Activated effector memory CD4-positive, alpha-beta T cell treated with Interleukin-2 at 50 U/mL for 16 hours (primary cell): ENCODE data around the gene NTRK3.

Source experiments
- DNase-seq: peaks from one replicate; pipeline ENCODE4 v3.0.0-alpha.2; 2020

NTRK3 gene

DNA sequence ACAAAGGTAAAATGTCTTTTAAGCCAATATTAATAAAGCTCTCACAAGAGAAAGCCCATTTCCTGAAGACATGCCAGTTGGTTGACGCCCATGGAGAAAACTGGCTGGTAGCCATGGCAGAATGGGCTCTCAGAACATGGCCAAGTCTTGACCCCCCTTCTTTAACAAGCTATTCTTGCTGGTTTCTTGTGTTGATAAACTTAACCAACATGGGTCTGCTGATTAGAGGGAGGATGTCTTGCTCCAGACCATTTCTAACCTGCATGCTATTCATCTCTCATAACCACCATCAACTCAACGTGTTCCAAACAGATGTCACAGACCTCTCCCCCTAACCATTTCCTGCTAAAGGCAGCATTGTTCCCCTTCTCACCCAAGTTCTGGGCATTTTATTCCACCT is 25.7 kb downstream of the NTRK3 start:
- no peak for DNase-seq

- DNase-seq: no peak
These were observed 31.1 kb downstream of the NTRK3 start for GRCh38 chr15:88225461-88225860.

- no peak for DNase-seq
These were observed 33.5 kb downstream of the NTRK3 start for GRCh38 chr15:88223084-88223483.

DNA sequence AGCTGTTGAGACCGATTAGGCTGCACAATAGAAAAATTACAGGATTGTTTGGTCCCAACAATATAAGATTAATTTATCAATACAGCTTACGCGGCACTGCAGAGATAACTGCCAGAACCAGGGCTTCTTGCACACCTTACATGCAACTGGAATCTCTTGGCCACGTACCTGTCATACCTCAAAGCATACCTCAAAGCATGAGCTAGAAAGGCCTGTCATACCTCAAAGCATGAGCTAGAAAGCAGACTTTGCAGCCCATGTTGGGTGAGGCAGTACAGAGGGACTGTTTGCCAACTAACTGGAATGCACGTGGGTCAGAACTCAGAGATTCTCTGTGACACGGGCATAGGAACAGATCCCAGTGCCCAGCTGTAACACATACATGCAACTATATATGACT is 34.7 kb downstream of the NTRK3 start:
- no peak for DNase-seq

DNA sequence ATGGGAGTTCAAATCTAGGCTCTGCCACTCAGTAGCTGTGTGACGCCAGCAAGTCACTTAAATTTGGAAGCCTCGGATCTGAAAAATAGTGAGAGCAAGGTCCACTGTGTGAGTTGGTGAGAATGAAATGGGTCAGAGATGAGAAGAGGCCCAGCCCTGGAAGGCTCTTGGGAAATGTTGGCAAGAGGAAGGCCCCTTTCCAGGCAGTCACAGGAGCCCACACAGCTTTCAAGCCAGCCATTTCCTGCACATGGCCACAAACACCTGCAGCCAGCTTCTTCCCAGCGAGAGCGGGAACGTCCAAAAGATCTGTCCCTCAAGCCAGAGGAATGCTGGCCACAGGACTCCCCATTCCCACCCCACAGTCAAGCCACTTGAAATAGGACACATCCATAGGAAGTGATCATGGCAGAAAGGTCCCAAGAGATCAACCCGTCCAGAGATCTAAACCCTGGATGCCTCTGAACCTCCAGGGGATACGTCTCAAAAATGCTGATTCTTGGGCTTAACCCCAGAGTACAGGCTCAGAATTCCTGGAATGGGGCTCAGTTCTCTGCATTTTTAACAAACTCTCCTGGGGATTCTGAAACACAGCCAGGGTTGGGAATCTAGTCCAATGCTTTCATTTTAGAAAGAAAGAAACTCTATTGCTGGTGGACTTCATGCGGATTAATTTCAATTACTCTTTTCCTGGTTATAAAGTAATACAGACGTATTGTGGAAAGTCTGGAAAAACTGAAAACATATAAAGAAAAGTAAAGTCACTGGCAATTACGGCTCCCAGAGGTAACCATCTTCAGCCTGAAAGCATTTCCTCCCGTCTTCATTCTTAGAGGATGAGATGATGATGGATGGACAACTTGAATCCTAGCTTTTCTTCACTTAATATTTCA is 35.9 kb downstream of the NTRK3 start:
- DNase-seq: no peak

DNA sequence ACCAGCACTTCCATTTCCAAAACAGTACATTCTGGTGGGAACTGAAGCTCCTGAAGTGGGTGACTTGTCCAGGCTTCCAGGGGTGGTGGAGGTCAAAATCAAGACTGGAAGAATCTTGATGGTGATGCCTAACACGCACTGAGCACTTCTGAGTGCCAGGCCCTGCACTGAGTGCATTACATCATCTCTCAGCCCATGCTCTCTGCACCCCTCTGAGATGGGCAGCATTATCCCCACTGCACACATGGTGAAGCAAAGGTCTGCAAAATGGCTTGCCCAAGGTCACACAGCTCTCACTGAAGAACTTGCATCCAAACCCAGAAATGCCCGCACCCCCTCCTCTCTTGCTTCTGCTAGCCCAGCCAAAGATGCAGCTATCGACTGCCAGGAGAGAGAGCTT is 36.9 kb downstream of the NTRK3 start:
- DNase-seq: no peak

- DNase-seq: no peak
These were observed 37.9 kb downstream of the NTRK3 start for GRCh38 chr15:88218557-88219221.

DNA sequence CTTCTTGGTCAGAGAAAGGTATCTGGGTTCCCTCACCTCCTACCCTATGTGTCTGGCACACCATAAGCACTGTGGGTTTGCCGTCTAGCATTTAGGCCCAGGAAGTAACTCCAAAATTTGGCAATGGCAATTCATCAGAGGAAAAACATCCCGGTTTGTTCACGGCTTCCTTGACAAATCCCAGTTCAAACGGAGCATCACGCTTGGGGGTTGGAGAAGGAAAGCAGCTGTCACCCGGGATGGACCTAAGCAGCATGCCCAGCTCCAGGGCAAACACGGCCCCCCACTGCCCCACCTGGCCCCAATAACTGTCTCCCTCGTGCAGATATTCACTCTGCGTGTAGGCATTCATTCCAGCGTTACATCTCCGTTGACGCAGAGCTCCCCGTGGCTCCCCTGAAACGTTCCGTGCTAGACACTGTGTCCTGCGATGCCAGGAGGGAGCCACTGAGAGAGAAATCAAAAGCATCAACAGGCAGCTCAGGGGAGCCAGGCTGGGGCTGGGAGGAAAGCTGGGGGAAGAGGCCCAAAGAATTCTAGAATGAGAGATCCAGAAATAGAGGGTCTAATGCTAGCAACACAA is 41.4 kb downstream of the NTRK3 start:
- no peak for DNase-seq

- no peak for DNase-seq
These were observed 47.4 kb downstream of the NTRK3 start for GRCh38 chr15:88209111-88209510.

- DNase-seq: no peak
These were observed 48.1 kb downstream of the NTRK3 start for GRCh38 chr15:88208396-88208795.

GRCh38 chr15:88207565-88207964 is 49.0 kb downstream of the NTRK3 start:
- DNase-seq: no peak

DNA sequence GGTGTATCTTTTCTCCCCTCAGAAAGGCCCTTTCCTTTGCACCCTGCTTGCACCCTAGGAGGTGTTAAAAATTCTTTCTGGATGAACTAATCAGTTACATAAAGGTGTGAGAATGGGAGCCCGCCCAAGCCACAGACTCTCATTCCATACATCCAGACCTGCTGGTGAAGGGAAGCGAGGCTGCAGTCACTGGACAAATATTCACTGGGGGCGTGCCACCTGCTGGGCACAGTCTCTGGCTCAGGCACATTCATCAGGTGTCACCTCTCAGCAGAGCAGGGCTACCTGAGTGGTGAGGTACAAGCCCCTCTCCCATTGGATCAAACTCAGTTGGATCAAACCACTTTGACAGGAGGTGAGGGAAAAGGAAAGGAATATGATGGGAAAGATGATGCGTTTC is 52.0 kb downstream of the NTRK3 start:
- no peak for DNase-seq

GRCh38 chr15:88202231-88202630 is 54.3 kb downstream of the NTRK3 start:
- DNase-seq: no peak

GRCh38 chr15:88201207-88201606 is 55.3 kb downstream of the NTRK3 start:
- DNase-seq: no peak

- DNase-seq: no peak
These were observed 59.6 kb downstream of the NTRK3 start for GRCh38 chr15:88196961-88197360.

GRCh38 chr15:88194162-88194561 is 62.4 kb downstream of the NTRK3 start:
- no peak for DNase-seq

GRCh38 chr15:88193415-88193814 is 63.1 kb downstream of the NTRK3 start:
- no peak for DNase-seq

DNA sequence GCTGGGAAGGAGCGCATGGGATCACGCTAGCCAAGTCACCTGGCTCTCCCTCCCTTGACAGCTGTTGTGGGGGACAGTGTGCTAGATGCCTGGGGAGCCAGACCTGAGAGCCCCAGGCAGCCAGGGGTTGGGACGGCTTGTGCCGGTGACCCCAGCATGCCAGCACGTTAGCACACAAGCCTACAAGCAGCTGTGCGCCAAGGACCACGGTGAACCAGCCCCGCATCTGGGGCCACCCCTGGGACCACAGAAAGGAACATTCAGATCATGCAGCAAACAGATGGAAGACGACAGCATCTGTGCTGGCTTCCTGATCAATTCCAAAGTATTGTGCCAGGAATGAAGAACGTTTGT is 64.8 kb downstream of the NTRK3 start:
- no peak for DNase-seq

DNA sequence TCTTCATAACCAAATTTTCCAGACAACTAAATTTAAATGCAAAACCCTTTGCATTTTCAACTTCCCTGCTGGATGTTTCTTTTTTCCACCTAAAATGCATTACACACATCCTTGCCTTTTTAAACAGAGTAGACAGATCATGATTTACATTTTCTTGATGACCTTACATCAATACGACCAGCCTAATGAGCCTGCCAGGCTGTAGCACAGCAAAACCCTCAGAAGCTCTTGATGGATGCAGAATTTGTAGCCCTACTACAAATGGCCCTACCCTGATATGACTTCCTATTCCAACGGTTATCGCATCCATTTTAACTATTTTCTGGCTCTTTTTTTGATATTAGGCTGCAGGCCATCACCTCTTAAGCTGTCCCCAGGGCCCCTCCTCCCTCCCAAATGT is 66.3 kb downstream of the NTRK3 start:
- DNase-seq: no peak

- DNase-seq: no peak
These were observed 68.2 kb downstream of the NTRK3 start for GRCh38 chr15:88188300-88188699.

GRCh38 chr15:88187195-88187594 is 69.3 kb downstream of the NTRK3 start:
- DNase-seq: no peak

GRCh38 chr15:88185584-88185983 is 71.0 kb downstream of the NTRK3 start:
- no peak for DNase-seq

DNA sequence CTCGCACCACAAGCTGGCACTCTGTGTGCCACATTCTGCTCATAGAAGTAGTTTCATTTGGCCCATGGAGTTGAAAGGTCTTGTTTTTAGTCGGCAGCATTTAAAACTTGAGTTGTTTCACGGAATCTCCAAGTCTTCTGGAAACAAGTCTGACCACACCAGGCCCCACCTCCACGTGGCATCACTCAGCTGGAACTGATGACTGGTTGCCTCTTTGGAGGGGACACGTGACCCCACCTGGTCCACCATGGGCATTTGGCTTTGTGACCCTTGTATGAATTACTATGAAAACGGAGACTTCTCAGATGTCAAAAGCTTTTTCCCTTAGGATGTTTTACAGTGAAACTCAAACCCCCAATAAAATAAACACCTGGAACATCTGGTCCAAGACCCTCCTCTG is 74.9 kb downstream of the NTRK3 start:
- DNase-seq: no peak

DNA sequence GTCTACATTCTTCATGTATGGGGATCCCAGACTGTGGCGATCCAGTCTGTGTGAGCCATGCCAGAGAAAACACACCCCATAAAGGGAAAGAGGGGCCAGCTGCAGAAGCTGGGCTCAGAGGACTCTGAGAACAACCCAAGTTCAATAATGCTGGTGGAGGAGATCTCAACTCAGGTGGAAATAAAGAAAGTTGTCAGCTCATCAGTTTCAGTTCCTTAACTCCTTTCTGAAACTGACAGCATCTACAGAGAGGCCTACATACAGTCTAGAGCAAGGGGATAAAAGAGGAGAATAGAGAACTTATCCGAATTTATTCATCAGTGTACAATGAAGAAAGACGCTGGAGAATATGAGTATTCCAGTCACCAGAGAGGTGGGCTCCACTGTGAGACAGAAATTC is 77.0 kb downstream of the NTRK3 start:
- DNase-seq: no peak
